ENCODE data around the gene ANO8.

DNA sequence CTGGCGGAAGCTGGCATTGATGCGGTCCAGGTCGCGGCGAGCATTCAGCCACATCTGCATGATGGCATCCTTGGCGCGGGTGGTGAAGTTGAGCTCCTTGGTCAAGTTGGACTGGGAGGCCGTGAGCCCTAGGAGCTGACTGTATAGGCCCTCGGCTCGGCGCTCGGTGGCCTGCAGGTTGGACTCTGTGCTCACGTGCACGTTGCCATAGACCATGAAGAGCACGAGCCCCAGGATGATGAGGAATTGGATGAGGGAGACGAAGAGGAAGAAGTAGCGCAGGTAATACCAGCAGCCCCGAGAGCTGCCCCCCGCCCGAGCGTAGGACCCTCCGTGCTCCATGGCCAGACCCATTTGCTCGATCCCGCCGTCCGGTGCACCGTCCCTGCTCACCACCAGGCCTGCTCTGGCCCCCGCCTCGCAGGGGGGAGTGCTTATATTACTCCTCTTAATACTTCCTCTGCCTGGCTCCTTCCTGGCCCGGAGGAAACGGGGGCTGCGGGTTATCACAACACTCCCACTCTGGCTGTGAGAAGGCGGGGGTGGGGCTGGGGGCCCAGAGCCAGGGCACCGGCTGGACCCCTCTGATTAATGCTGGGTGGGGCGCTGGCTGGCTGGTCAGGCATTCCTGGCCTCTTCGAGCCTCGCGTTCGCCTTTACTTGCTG is 42.4 kb upstream of the ANO8 start, which contains the start of gene PLVAP:
- TF ChIP-seq, protein P1, sequence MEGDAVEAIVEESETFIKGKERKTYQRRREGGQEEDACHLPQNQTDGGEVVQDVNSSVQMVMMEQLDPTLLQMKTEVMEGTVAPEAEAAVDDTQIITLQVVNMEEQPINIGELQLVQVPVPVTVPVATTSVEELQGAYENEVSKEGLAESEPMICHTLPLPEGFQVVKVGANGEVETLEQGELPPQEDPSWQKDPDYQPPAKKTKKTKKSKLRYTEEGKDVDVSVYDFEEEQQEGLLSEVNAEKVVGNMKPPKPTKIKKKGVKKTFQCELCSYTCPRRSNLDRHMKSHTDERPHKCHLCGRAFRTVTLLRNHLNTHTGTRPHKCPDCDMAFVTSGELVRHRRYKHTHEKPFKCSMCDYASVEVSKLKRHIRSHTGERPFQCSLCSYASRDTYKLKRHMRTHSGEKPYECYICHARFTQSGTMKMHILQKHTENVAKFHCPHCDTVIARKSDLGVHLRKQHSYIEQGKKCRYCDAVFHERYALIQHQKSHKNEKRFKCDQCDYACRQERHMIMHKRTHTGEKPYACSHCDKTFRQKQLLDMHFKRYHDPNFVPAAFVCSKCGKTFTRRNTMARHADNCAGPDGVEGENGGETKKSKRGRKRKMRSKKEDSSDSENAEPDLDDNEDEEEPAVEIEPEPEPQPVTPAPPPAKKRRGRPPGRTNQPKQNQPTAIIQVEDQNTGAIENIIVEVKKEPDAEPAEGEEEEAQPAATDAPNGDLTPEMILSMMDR (IDR thresholded peaks at IDR 0.05 in 8 of 11, conservative IDR thresholded peaks at IDR 0.05 in 3 of 11) = peak in 6 of 11 experiments; percentile 33 to 52 (median 40)
- TF ChIP-seq POLR2A (IDR thresholded peaks at IDR 0.05) = peak in 1 of 3 donors; percentile 80
